ENCODE data around the gene PRRX1.

Gene PRRX1

GRCh38 chr1:170725326-170725725 is 61.4 kb downstream of the PRRX1 start:
- no peak for DNase-seq

- no peak for DNase-seq
Observed at GRCh38 chr1:170727963-170728362, 64.0 kb downstream of the PRRX1 start.

- no peak for DNase-seq
Observed at GRCh38 chr1:170729225-170730002, 65.5 kb downstream of the PRRX1 start.

- no peak for DNase-seq
Observed at GRCh38 chr1:170730014-170730413, 66.1 kb downstream of the PRRX1 start.

- DNase-seq, result no peak
Observed at GRCh38 chr1:170730438-170730837, 66.5 kb downstream of the PRRX1 start.

- no peak for DNase-seq
Observed at GRCh38 chr1:170731566-170732251, 67.8 kb downstream of the PRRX1 start.

- no peak for DNase-seq
Observed at GRCh38 chr1:170732252-170732588, 68.3 kb downstream of the PRRX1 start.

GRCh38 chr1:170734412-170735175 is 70.7 kb downstream of the PRRX1 start:
- DNase-seq, result no peak

- no peak for DNase-seq
Observed at GRCh38 chr1:170735366-170736263, 71.7 kb downstream of the PRRX1 start.

- no peak for DNase-seq
Observed at GRCh38 chr1:170739803-170740202, 75.9 kb downstream of the PRRX1 start.

- no peak for DNase-seq
Observed at GRCh38 chr1:170741678-170742077, 77.7 kb downstream of the PRRX1 start.

GRCh38 chr1:170742600-170742999 is 78.7 kb downstream of the PRRX1 start:
- DNase-seq, result no peak

- no peak for DNase-seq
Observed at GRCh38 chr1:170743083-170743482, 79.2 kb downstream of the PRRX1 start.

GRCh38 chr1:170749549-170749948 is 85.6 kb downstream of the PRRX1 start:
- no peak for DNase-seq

- no peak for DNase-seq
Observed at GRCh38 chr1:170749959-170750358, 86.0 kb downstream of the PRRX1 start.

- DNase-seq, result no peak
Observed at GRCh38 chr1:170755795-170756194, 91.9 kb downstream of the PRRX1 start.

- DNase-seq, result no peak
Observed at GRCh38 chr1:170758992-170759391, 95.1 kb downstream of the PRRX1 start.

GRCh38 chr1:170765279-170765678 is 101.3 kb downstream of the PRRX1 start:
- DNase-seq, result no peak

- no peak for DNase-seq
Observed at GRCh38 chr1:170765712-170766330, 101.9 kb downstream of the PRRX1 start.

GRCh38 chr1:170768929-170769328 is 105.0 kb downstream of the PRRX1 start:
- DNase-seq, result no peak

GRCh38 chr1:170769691-170770090 is 105.8 kb downstream of the PRRX1 start:
- DNase-seq, result no peak

- DNase-seq, result no peak
Observed at GRCh38 chr1:170770254-170770653, 106.3 kb downstream of the PRRX1 start.

Data from activated CD4-positive, alpha-beta T cell treated with anti-CD3 and anti-CD28 coated beads, Interleukin-10, Interleukin-2, amounts not matched to agents 100 ng/mL and 50 ng/mL, durations not matched to agents 16 hours and 8 hours (primary cell).